PFSK-1 (cell line): ENCODE measurements around the gene MTFMT.

Source experiments
- POLR2AphosphoS5 ChIP-seq: IDR thresholded peaks from 2 replicates; pipeline ENCODE4 v1.6.1; 2012; ENCODE audit warnings: low read depth, mild to moderate bottlenecking, control low read depth, low read length, moderate library complexity
- TAF1 ChIP-seq: IDR thresholded peaks from 2 replicates; pipeline ENCODE4 v1.6.1; 2012; ENCODE audit warnings: low read length, control low read depth, borderline replicate concordance; ENCODE audit not compliant: insufficient read depth

- TF ChIP-seq TAF1 (no peak), POLR2AphosphoS5 (no peak)
These were observed 9.4 kb upstream of the MTFMT start for GRCh38 chr15:65038836-65039235.
